HG02852 (cell line): ENCODE measurements around the gene PSMB3.
"Not testable (repeated sequence)": the region's sequence is repeated elsewhere in the genome, so short reads cannot be mapped to it uniquely, and the experiment has no call there.

Experiments used
- ATAC-seq: cut with Tn5 transposase; IDR thresholded peaks from one replicate; pipeline ENCODE4 v1.9.1; 2021; ENCODE audit warnings: mild to moderate bottlenecking, moderate library complexity; ENCODE audit not compliant: unreplicated experiment

PSMB3 gene

DNA sequence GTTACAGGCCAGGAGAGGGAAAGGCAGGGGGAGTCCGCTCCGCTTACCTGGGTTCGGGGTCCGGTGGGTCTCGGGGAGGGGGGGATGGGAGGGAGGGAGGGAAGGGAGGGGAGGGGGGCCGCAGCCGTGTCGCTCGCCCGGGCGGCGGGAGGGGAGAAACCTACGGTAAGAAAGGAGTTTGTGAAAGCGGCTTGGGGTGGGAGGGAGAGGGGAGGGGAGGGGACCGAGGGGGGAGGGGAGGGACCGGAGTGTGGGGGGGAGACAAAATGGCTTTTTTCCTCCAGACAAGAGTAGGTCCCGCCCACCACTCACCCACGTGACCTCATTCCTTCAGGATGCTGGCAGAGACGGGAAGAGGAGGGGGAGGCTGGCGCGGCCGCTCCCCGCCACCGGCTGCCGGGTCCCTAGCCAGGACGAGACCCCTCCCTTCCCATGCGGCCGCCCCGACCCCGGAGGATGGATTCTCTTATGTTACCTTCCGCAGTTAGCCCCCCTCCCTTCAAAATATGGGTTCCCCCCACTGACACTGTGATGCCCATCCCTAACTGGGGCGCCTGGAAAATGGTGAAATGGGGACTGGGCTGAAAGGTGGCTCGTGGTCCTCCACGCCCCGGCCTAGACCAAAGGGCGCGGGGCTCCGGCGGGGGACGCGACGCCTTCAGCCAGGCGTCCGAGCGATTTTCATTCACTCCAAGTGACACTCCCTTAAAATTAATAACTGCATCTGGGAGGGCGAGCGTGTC is 4.2 kb upstream of the PSMB3 start, which contains the start of gene PCGF2:
Gene PCGF2, minus strand, starts transcription at position 188 of the 743 bp plus-strand sequence. CDS start 7,934 bp downstream, outside the sequence.
- ATAC-seq: no peak

DNA sequence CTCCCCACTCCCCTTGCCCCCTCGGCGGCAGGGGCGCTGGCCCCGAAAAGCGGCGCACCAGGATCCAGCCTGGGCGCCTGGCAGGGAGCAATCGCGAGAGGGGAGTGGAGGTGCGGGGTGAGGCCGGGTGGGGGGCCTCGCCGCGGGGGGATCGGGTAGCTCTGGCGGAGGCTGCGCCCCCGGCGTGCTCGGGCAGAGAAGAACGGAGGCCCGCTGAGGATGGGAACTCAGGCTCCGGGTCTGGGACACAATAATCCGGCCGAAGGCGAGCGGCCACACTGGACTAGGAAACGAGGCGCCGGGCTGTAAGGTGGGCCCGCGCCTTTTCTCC is 3.7 kb upstream of the PSMB3 start:
- no peak for ATAC-seq

DNA sequence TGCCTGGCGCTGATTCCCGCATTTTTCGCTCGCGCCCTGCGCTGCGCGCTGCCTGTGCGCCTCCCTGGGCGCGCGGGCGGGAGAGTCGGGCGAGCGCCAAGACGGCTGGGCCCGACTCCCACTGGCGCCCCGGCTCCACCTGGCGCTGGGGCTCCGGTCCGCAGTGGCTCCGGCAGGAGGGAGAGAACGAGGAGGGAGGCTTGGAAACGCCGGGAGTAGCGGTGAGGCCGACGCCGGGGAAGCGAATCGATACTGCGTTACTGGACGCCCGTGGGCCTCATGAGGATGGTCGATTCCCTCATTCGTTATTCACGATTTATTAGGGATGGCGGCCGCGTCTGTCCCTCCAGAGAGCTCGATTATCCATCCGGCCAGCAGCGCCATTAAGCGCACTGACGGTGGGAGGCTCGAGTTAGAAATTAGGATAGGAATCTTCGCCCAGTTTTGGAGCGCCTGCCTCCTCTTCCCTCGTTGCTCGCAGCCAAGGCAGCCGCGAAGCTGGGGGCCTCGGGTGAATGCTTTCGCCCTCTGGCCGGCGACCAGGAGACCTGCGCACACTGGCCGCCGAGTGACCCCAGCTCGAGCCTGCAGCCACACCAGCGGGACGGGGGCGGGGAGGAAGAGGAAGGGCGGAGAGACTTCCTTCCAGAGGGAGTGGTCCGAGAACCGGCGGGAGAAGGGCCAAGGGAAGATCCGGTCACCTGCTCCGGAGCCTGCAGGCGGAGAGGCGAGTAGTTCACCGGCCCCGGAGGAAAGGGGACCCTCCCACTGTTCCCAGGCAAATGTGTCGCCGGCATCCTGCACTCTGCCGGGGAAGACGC is 3.1 kb upstream of the PSMB3 start:
- no peak for ATAC-seq

DNA sequence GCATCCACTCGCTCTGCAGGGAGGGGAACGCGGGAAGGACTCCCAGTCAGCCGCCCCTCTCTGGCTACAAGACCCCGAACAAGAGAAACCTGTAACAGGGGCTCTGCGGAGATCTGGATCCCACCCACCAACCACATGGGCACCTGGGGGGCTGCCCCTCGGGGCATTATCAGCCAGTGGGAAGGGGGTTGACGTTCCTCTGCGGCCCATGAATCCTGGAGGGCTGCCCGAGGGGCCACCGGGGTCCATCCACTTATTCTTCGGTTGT is 2.6 kb upstream of the PSMB3 start:
- no peak for ATAC-seq

DNA sequence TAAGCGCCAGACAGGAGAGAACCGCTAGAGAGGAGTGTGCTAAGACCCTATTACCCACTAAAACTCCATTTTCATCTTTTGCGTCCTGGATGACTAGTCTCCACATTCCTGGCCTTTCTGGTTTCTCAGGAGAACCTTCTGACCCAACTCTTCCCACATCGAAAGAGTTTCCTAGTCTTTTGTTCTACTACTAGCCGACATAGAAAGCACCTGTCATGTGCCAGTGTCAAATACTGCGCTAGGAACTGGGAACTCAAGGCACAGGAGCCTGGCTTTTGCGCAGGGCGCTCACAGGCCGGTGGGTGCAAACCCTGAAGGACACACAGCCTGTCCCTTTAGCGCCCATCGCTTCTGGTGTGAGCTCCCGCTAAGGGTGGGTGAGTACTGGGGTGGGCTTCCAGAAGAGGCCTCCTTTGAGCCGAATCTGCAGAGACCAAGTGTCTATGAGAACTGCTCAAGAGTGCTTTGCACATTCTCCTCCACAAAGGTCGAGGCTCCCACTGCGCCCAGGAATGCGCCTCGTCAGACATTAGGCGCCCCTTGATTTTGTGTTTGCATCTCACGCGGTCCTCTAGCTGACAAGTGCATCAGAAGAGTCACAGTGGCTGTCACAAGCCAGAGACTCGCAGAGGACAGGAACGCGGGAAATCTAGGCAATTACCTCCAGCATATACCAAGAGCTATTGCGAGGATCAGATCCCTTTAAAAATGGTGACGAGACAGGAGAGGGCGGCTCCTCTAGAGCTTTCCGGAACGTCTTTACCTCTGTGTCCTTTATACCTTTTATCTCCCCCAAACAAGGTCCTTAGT is 2.0 kb upstream of the PSMB3 start:
- ATAC-seq: no peak

DNA sequence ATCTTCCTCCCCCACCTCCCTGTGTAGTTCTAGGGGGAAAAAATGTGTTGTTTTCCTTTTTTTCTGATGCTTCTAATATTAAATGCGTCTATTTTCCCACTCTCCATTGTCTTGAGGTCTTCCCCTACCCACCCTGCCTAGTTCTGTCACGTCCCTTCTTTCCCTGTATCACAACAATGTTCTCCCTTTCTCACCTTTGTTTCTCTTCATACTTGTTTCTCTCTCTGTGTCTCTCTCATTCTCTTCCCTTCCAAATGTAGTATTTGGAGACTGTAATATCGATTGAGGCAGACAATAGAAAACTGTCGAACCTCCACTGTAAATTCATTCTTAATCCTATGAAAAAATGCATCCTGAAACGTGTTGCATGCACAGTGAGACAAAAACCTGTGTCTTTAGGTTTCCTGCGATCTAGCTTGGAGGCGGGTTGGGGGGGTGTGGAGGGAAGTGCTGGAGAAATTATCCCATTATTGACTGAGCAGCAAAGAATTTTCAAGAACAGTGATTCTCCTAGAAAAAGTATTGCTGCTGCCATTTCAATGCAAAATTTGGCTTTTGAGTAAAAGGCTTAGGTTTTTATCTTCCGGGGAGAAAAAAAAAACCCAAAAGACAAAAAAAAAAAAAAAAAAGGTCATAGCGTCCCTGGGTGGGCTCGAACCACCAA is 1.3 kb upstream of the PSMB3 start:
- no peak for ATAC-seq

DNA sequence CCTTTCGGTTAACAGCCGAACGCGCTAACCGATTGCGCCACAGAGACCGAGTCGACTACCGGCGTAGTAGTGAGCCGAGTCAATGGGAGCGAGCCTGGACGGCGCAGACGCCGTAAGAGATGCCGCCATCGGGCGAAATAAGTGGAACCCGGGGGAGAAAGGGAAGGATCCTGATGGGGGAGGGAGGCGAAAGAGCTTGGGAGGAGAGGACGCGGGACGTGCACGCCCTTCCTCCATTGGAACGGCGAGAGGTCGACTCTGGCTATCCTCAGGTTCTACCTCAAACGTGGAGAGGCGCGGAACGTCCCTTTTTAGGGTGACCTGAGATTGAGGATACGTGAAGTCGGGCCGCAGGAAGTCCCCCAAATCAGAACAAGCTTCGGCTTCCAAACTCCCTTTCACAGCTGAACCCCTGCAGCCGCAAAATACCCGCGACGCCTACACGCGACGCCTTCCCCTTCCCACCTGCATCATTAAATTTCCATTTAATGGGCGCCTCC is 683 bp upstream of the PSMB3 start:
- peak; percentile 16 for ATAC-seq

DNA sequence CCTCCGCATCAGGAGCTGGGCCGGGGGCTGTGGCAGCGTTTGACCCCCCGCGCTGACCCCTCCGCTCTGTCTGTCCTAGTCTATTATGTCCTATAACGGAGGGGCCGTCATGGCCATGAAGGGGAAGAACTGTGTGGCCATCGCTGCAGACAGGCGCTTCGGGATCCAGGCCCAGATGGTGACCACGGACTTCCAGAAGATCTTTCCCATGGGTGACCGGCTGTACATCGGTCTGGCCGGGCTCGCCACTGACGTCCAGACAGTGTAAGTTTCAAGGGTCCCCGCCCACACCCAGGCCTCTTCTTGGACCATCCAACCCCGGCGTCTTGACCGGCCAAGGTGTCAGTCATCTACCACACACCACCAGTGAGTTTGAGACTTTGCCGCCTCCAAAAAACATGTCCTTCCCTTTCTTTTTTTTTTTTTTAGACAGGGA is 548 bp downstream of the PSMB3 start:
- ATAC-seq: no peak

DNA sequence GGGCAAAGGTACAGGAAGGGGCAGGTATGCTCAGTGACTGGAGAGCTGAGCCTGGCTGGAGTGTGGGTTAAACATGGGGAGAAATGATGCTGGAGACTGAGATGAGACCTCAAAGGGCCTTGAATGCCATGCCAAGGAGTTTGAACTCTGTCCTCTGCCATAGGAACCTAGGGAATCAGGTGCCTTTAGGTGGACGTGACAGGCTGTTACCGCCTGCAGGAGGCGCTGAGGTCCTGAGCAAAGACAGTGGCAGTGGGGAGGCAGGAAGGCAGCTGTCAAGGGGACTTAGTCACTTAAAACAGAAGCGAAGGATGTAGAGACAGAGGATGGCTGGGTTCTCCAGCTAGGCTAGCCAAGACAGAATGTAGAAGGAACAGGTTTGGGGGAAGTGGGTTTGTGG is 9.1 kb downstream of the PSMB3 start:
- ATAC-seq: no peak

DNA sequence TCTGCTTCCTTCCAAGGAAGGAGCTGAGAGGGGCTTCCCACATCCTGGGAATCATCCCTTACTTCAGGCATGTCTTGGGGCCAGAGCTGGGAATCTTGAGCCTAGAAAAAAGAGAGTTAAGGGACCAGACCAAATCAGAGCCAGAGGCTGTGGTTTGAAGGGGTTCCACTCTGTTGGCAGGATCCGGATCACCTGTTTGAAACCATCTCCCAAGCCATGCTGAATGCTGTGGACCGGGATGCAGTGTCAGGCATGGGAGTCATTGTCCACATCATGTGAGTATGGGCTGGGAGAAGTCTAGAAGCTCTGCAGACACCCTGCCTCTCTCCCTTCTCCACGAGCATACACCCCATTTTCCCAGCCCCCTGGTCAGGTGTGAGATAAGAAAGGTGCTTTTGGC is 9.7 kb downstream of the PSMB3 start:
- ATAC-seq: no peak

DNA sequence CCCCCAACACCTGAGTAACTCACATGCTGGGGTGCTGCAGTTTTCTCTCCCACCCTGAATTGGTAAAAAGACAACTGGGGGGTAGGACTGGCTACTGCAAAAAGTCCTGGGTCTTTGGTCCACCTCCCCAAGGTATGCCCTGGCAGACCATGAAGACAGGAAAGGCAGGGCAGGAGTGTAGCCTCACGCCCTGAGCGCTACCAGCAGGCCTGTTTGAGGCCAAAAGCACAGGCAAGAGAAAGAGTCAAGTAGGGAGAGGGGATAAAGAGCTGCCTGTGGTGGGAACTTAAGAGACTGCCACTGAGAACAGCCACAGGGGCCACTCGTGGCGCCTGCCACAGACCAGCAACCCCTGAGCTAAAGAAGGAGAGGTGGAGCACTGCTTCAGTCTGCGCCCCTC is 13.8 kb downstream of the PSMB3 start:
- ATAC-seq: no peak

DNA sequence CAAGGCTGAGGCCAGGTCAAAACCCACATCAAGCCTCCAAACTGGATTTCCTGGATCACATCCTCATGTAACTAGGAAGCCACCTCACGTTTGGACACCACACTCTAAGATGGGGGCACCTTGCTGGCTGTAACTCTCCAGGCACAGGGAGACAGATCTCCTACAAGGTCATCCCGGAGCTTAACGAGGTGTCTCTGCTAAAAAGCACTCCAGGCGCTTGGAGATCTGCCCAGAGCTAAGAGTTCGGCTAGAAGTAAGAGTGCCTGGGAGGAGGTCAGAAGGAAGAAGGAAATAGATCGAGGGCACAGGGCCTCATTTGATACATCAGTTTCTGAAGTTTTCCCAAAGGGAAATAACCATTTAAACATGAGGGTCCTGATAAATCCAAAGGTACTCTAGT is 15.9 kb downstream of the PSMB3 start:
- no peak for ATAC-seq

DNA sequence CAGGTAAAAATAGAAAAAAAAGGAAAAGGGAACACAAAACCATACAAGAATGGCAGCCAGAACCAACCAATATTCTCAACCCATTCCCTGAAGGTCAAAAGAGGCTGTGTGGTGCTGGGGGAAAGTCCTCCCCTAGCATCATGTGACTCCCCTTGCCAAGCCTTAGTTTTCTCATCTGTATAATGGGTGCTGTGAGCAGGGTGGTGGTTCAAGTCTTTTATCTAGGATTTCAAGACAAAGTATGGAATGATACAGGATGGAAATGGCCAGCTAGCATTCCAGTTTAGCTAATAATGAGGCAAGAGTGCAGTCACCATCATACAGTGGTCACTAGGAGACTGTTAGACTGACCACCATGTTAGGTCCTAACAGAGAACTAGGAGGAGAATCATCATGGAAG is 20.7 kb downstream of the PSMB3 start:
- no peak for ATAC-seq

DNA sequence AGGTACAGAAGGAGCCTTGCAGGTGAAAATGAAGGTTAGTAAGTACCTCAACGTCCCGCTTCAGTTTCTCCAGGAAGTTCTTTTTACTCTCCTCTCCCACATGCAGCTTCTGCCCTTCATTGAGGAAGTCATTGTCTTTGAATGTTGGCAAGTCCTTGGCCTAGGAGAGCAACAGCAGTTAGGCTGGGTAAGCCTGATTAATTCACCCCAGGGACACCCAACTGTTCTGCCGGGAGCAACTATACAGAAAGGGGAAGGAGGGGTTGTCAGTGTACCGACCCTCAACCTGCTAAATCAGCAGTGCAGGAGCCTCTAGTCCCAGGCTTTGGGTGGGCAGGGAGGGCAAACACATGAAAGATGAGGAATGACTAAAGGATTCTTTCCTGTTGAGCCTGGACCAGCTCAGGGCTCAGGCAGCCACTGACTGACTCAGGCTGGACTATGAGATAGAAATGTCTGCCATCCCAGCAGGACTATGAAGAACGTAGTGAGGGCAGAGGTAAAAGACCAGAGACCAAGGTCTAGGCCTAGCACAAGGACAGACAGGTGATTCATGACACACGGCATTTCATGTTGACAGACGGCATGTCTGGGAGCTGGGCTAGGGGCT is 25.2 kb downstream of the PSMB3 start:
- no peak for ATAC-seq

DNA sequence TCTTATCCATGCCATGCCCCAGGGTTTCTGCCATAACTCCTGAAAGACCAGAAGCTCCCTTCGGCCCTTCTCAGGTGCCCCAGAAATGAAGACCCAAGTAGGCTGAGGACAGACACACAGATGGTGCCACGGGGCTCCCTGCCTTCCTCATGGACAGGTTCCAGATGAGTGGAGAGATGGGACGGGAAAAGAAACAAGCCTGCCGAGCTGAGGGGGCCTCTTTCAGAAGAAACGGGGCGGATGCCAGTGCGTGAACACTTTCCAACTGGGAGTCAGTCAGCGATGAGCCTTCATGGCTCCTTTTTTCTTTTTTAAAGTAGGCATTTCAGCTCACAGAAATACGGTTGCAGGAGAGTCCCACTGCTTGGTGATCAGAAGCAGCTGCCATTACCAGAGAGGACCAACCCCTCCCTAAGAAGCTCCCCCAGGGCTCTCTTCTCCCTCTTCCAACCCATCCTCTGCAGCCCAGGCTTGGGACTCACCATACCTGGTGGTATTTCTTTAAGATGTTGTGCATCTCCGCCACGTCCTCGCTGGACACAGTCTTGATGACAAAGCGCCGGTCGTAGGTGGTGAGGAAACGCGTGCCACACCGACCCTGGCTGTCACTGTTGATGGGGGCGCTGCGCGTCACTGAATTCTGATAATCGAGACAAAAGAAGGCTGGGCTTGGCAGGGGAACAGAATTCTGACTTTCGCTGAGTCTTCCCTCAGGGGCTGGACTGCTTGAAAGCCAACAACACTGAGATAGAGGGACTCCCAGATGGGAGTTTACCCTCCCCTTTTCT is 27.6 kb downstream of the PSMB3 start:
- ATAC-seq: no peak

DNA sequence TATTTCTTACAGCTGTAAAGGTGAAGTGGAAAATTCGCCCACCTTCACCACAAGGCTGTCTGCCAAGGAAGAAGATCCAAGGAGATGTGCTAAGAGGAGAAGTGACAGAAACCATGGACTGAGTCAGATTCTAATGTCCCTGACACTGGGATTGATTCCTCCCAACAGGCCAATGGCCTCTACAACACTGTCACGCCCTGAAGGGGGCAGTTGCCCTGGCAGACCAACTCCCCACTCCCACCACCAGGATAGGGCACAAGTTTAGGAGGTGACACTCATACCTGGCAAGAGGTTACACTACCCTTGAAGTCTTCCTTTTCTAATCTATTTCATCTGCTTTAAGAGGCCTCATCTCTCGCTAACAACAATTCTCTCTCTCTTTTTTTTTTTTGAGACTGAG is 30.7 kb downstream of the PSMB3 start:
- ATAC-seq: no peak

DNA sequence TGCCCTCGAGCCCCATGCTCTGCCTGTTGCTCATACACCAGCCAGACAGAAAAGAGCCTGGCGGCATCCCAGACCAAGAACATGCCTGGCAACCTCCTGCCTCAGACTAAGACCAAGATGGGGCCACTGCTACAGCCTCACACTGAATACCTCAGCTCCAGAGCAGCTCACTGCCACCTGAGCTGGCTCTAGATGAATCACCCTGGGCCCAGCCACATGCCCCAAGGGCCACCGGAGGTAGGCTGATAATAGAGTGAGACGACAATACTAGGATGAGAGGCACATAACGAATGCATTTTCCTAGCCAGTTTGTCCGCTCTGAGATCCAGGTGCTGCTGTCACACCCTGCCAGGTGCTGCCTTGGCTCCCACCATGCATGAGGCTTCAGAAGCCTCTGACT is 33.8 kb downstream of the PSMB3 start:
- no peak for ATAC-seq

DNA sequence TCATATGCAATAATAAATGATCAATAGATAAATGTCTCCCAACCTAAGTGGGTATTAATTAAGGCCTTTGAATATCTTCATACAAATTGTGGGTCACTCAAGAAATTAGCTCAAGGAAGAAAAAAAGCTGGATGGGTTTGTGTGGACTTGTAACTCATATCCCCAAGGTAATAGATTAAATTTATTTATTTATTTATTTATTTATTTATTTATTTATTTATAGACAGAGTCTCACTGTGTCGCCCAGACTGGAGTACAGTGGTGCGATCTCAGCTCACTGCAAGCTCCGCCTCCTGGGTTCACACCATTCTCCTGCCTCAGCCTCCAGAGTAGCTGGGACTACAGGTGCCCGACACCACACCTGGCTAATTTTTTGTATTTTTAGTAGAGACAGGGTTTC is 35.5 kb downstream of the PSMB3 start:
- ATAC-seq: not testable (repeated sequence)

DNA sequence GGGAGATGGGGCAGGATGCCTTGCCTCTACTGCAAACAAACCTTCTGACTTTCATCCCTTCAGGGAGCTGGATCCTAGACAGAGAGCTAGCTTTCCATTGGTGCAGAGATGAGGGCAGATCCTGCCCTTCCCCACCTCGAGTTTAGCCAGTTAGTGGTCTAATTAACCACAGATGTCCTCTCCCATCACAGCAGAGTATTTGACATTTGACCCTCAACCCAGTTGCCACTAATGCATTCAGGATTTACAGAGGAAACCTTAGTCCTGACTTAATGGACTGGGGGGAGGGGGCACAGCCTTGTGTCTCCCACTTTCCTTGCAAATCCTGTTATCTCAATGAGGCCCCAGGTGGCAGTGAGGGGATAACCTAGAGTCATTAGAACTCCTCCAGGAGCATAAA is 36.6 kb downstream of the PSMB3 start:
- ATAC-seq: no peak

DNA sequence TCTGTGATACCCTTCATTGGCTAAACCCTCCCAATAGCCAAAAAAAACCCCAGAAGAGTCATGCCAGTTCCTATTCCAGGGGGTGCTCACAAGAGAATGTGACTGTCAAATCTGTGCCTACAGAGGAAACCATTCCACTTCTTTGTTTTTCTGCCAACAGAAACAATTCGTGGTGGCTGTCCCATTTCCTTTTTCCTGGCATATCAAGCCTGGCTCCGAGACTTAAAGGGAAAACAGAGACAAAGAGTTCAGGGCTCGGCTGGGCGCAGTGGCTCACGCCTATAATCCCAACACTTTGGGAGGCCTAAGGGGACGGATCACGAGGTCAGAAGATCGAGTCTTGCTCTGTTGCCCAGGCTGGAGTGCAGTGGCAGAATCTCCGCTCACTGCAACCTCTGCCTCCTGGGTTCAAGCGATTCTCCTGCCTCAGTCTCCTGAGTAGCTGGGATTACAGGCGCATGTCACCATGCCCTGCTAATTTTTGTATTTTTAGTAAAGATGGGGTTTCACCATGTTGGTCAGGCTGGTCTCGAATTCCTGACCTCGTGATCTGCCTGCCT is 37.7 kb downstream of the PSMB3 start:
- ATAC-seq: not testable (repeated sequence)
